ENCODE data around the gene ZNF774.
"Not testable (repeated sequence)": the region's sequence is repeated elsewhere in the genome, so short reads cannot be mapped to it uniquely, and the experiment has no call there.

GRCh38 chr15:90409587-90409986 lies 57.5 kb downstream of the ZNF774 start:
- not testable (repeated sequence) for TF ChIP-seq CTCF, POLR2A, POLR2AphosphoS5 (IDR thresholded peaks at IDR 0.05)
